ENCODE measurements around the gene KCNMA1. TPM values are rescaled to one million over a fixed set of nuclear protein-coding genes. Genes with fewer than 3 reads are reported as not detected.

The KCNMA1 gene
- total RNA-seq, 3 donors from 2014 or later (not counting 1 experiment from before 2014, with no cell fraction given): 0.40 to 1.8 (median 0.63) TPM

DNA sequence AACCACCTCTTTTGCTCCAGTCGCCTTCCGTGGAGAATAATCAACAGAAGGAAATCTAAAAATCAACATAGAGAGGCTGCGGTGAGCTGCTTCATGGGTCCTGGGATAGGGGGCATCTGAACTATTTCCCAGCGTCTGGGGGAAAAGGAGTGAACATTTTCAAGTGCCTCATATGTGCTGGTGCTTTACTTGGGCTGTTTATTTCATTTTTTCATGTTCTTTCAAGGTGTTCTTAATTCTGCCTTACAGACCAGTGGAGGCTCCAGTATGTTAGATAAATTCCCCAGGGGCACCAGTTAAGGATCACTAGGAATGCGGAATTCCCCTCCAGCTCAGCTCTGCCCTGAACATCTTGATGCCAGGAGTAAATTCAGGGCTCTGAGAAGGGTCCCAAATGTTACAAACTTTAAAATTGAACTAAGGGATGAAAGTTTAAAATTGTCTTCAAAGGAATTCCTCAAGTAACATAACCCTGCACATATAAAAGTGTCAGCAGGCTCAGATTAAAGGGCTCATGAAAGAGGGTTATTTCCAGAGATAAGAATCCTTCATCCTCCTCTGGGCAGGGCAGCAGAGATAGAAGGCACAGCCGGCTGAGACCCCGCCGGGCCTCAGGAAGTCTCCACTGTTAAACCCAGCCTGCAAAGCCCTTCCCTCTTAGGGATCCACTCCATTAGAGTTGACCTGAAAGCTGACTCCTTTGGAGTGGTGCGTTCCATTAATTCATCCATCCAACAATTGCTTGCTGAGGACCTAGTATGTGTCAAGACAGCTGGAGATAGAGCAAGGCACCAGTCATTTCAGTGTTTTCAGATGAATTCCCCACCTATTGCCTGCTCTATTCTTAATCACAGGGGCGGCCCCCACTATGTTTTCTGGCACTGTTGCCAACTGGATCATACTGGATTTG is 345.8 kb downstream of the KCNMA1 start:
- Mint-ChIP-seq H3K27ac (no peak overlapping the region), H3K9me3 (no peaks in the 10 kb centered on the region), H3K36me3 (no peaks in the 10 kb centered on the region), H3K27me3 (ENCODE audit: low read depth in 2 of 2) (peaks cover 8 to 15% of the 10 kb centered on the region in 2 donors), H3K4me3 (no peak overlapping the region), H3K4me1 (peaks cover 9 to 15% of the 10 kb centered on the region in 2 donors)
- no peak for ATAC-seq
- no peaks in the 10 kb centered on the region for H3K9me3 ChIP-seq (ENCODE audit: control insufficient read depth, insufficient read depth, low read length)
- intact Hi-C loops (cut with micrococcal nuclease): no loop called here
- H3K27ac ChIP-seq (ENCODE audit: low read length): no peak overlapping the region
- H3K4me3 ChIP-seq (ENCODE audit: low read length): no peak overlapping the region
- no peaks in the 10 kb centered on the region for H3K36me3 ChIP-seq (ENCODE audit: control insufficient read depth, insufficient read depth, low read length)
- no peaks in the 10 kb centered on the region for H3K27me3 ChIP-seq (ENCODE audit: control insufficient read depth, insufficient read depth, low read length)
- no peak for DNase-seq
- no peaks in the 10 kb centered on the region for H3K4me1 ChIP-seq (ENCODE audit: control insufficient read depth, insufficient read depth, low read length)
- 90% methylated on average over 10 of the region's 10 CpGs for WGBS (ENCODE audit: insufficient coverage)
- TF ChIP-seq CTCF (IDR thresholded peaks at IDR 0.05): no peak

DNA sequence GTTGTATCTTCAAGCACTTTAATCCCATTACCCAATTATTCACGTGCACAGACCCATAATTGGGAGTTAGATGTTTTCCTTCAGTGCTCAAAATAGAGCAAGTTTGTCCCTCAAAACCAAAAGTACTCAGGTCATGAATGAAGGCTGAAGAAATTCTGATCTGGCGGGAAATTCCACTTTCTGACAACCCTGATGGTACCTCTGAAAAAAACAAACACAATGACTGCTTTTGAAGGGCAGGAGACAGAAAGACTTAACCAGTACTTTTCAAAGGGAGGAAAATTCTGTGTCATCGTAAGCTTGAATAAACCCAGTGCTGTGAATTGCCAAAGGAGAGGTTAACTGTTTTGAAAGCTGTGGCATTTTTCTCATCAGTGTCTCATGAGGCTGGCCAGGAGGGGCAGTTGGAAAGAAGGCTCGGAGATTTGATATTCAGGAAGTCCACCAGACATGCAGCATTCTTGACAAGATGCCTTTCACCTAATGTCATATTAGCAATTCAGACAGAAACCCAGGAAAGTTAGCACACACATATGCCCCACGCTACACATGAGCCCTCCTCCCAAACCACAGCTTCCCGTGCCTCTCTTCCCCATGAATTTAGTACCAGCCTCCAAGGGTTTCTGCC is 347.0 kb downstream of the KCNMA1 start:
- Histone ChIP-seq H3K27ac (ENCODE audit: low read length) (no peak overlapping the region), H3K4me1 (ENCODE audit: control insufficient read depth, insufficient read depth, low read length) (no peaks in the 10 kb centered on the region), H3K27me3 (ENCODE audit: control insufficient read depth, insufficient read depth, low read length) (no peaks in the 10 kb centered on the region), H3K36me3 (ENCODE audit: control insufficient read depth, insufficient read depth, low read length) (no peaks in the 10 kb centered on the region), H3K9me3 (ENCODE audit: control insufficient read depth, insufficient read depth, low read length) (no peaks in the 10 kb centered on the region), H3K4me3 (ENCODE audit: low read length) (no peak overlapping the region)
- no peak for DNase-seq
- no peaks in the 10 kb centered on the region for H3K9me3 Mint-ChIP-seq
- no peak for ATAC-seq
- peaks cover 9 to 15% of the 10 kb centered on the region in 2 donors for H3K4me1 Mint-ChIP-seq
- intact Hi-C loops (cut with micrococcal nuclease): no loop called here
- no peak overlapping the region for H3K4me3 Mint-ChIP-seq
- TF ChIP-seq CTCF (IDR thresholded peaks at IDR 0.05): no peak
- peaks cover 4 to 27% of the 10 kb centered on the region in 2 donors for H3K27me3 Mint-ChIP-seq (ENCODE audit: low read depth in 2 of 2)
- no peaks in the 10 kb centered on the region for H3K36me3 Mint-ChIP-seq
- no peak overlapping the region for H3K27ac Mint-ChIP-seq
- WGBS (ENCODE audit: insufficient coverage): 42% methylated on average over 5 of the region's 6 CpGs

DNA sequence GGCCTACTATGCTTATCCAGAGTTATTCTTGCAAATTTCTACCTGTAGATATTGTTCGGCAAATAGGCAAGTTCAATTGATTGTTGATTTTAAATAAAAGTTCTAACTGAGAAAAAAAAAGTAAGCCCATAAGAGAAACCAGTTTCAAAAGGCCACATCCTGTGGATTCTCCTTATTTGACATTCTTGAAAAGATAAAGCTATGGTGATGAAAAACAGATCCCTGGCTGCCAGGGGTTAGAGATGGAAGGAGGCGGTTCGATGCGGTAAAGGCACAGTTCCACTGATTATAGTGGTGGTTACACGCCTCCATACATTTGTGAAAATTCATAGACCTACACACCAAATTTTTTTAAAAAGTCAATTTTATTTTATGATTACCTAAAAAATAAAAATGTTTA is 347.8 kb downstream of the KCNMA1 start:
- Mint-ChIP-seq H3K4me1 (peaks cover 9 to 15% of the 10 kb centered on the region in 2 donors), H3K9me3 (no peaks in the 10 kb centered on the region), H3K36me3 (no peaks in the 10 kb centered on the region), H3K4me3 (no peak overlapping the region), H3K27me3 (ENCODE audit: low read depth in 2 of 2) (peaks cover 7 to 32% of the 10 kb centered on the region in 2 donors), H3K27ac (no peak overlapping the region)
- WGBS (ENCODE audit: insufficient coverage): 83% methylated on average over 4 of the region's 5 CpGs
- ATAC-seq (no peak), DNase-seq (no peak)
- Histone ChIP-seq H3K27me3 (ENCODE audit: control insufficient read depth, insufficient read depth, low read length) (no peaks in the 10 kb centered on the region), H3K4me1 (ENCODE audit: control insufficient read depth, insufficient read depth, low read length) (no peaks in the 10 kb centered on the region), H3K27ac (ENCODE audit: low read length) (no peak overlapping the region), H3K4me3 (ENCODE audit: low read length) (no peak overlapping the region), H3K9me3 (ENCODE audit: control insufficient read depth, insufficient read depth, low read length) (no peaks in the 10 kb centered on the region), H3K36me3 (ENCODE audit: control insufficient read depth, insufficient read depth, low read length) (no peaks in the 10 kb centered on the region)
- intact Hi-C loops (cut with micrococcal nuclease): no loop called here
- TF ChIP-seq CTCF (IDR thresholded peaks at IDR 0.05): no peak
